GM19025 (cell line): Measurements from ENCODE around the gene TULP4.
"Not testable (repeated sequence)": the region's sequence is repeated elsewhere in the genome, so short reads cannot be mapped to it uniquely, and the experiment has no call there.

Source experiments
- ATAC-seq: cut with Tn5 transposase; IDR thresholded peaks from one replicate; pipeline ENCODE4 v1.9.1; 2021; ENCODE audit warnings: mild to moderate bottlenecking, low read depth, moderate library complexity; ENCODE audit not compliant: unreplicated experiment

TULP4 gene

DNA sequence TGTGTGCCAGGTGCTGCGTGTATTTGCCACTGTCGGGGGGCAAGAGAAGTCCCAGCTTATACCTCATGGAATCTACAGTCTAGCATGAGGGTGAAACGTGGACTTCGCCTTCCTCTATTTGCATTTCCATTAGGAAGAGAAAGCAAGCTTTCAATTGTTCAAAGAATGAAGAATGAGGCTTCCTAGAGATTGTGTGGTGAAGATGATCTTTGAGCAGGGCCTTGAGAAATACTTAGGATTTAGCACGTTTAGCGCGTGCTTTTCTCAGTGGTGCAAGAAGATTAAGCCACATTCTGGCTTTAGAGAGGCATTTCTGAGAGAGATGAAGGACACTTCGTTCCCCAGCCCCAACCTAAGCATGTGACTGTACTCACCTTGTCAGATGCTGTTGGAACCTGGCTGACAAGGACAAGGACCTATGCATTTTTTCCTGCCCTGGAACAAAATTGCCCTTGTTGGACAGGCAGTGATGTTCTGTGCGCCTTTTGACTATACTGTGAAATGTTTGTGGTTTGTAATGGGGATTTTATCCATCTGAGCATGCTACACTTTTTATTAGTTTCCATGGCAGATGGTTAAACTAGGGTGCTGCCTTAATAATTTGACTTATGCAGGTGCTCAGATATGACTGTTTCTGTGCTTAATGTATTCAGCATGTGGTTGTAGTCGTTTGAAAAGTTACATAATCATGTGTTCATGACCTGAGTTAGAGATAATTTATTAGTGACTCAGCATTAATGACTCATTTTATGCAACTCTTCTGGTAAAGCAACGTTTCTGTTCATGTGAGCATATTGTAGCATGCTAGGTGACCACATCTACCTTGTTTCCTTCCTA, 10.7 kb downstream of the TULP4 start:
- ATAC-seq = peak; percentile 71

DNA sequence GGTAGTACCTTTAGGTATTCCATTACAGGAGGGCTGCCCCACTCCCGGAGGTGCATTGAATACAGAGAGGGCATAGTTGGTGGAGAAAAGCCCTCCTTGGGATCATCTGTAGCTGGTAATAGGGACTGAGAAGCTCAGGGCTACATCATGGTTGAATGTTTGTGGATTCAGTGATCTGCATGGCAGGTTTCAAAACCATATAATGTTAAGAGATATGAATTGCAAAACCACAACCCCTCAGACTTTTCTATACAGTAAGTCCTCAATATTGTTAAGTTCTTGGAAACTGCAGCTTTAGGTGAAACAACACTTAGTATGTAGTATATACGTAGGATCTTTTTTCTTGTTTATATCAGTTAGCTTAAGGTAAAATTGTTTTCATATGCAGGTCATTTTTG, 11.3 kb downstream of the TULP4 start:
- ATAC-seq = no peak

DNA sequence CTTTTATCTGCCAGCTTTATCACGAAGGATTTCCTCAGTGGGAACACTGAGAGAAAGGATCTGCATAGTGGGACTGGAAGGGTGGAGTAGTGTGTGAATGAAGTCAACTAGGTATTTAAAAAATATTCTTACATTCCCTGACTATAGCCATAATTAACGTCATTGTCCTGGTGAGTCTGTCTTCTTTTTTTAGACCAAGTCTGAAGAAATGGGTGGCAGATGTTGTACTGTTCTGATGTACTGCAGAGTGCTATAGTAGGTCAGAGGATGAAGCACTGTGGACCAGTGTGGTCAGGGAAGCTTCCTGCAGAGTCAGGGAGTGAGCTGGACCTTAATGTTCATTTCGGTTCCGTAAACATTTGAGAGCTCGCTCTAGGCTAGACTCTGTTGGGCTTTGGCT, 11.9 kb downstream of the TULP4 start:
- no peak for ATAC-seq

DNA sequence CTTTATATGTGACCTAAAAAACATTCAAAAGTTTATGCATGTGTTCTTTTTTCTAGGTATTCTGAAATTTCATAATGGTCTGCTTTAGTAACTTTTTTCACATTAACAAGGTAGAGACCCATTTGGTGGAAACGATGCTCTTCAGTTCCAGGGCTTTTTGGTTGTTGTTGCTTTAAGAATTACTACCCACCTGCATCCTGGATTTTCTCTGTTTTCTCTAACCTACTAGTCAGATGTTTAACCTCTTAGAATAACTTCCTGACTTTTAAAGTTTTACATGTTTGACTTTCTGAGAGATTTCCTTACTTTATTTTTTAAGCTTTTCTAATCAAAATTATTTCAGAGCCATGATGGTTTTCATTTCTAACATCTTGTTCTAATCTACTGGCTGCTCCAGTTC, 14.9 kb downstream of the TULP4 start:
- ATAC-seq = no peak

DNA sequence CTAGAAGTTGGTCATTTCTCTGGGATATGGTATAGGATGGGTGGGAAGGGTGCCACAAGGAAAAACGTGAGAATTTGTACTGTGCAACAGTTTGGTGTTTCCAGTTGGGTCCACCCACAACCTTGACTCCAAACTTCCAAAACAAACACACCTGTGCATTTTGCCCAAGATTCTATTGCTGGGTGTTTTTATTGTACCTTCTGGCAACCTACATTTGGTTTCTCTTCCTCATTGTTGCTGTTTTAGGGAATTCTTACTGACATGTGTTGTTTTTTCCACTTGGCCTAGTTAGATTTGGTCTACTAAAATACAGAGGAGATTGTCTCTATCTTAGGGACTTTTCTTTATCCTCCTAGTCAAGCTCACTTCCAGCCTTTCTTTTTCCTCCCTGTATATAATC, 16.7 kb downstream of the TULP4 start:
- ATAC-seq = no peak

DNA sequence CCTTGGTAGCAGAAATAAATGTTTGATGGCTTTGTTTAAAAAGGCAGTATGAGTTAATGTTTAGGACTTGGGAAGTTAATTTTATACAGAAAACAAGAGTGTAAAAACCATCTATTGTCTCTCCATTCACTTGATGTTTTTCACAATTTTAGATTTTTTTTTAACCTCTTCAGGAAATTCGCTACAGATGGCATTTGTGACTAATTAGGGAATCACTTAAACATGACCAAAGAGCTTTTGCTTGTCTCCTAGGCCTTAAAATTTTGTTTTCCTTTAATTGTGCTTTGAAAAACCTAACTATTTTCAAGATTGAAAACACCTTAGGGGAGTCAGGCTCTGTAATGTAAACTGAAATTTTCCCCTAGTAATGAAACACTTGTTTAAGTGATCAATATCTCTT, 17.3 kb downstream of the TULP4 start:
- no peak for ATAC-seq

DNA sequence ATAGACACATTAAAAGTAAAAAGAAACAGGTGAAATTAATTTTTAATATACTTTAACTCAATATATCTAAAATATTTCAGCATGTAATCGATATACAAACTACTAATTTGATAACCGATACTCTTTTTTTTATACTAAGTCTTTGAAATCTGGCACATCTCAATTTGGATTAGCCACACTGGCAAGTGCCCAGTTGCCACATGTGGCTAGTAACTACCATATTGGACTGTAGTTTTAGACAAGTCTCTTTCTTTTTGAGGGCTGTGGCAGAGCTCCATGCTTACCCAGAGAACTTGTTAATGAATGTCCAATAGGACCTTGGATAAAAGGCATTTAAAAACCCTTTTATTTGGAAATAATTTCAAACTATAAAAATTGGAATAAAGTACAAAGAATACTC, 17.8 kb downstream of the TULP4 start:
- ATAC-seq = no peak

DNA sequence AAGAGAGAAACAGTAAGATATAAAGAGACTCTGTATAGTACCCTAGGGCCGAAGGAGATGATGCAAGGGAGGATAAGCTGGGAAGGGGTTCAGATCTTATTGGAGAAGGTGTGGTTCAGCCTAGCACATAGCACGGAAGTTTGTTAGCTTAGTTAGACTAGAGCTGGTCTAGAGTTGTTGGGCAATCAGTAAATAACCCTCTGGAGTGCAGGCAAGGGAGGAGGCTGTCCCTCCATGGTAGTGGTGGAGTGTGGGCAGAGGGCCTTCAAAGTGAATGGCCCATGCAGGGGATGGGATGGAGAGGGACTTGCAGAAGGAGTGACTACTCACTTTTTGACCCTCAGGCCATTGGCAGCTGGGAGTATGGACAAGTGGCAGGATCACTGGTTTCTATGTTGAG, 20.0 kb downstream of the TULP4 start:
- no peak for ATAC-seq

DNA sequence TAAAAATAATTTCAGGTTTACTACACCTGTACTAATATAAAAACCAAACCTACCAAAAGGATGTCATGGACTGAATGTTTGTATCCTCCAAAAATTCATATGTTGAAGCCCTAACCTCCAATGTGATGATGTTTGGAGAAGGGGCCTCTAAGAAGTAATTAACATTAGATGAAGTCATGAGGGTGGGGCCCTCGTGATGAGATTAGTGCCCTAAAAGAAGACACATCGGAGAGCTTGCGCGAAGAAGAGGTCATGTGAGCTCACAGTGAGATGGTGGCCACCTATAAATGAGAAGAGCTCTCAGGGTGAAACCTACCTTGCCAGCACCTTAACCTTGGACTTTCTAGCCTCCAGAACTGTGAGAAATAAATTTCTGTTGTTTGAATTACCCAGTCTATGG, 20.8 kb downstream of the TULP4 start:
- ATAC-seq = no peak

DNA sequence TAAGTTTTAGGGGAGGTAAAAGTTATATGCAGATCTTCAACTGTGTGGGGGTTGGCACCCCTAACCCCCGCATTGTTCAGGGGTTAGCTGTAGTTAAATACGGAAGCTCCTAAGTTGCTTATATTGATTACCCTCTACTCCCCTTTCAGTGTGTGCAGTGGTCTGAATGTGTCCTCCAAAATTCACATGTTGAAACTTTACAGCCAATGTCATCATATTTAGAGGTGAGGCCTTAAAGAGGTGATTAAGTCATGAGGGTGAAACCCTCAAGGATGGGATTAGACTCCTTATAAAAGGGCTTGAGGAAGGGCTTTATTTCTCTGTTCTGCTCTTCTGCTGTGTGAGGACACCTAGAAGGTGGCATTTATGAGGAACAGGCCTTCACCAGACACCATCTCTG, 22.3 kb downstream of the TULP4 start:
- ATAC-seq = no peak

DNA sequence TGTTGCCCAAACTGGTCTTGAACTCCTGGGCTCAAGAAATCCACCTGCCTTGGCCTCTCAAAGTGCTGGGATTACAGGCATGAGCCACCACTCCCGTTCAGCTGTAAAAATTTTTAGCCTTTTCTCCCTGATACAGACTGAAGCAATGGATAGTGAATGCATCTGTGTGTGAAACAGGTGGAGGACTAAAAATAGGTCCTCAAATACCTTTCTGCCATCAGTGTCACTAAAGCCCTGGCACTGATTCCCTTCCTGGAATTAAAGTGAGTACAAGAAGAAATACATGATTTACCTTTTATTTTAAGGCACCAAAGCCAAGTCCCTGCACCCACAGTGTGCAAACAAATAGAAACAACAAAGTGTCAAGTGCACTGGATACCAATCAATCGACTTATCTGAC, 25.1 kb downstream of the TULP4 start:
- ATAC-seq = no peak

DNA sequence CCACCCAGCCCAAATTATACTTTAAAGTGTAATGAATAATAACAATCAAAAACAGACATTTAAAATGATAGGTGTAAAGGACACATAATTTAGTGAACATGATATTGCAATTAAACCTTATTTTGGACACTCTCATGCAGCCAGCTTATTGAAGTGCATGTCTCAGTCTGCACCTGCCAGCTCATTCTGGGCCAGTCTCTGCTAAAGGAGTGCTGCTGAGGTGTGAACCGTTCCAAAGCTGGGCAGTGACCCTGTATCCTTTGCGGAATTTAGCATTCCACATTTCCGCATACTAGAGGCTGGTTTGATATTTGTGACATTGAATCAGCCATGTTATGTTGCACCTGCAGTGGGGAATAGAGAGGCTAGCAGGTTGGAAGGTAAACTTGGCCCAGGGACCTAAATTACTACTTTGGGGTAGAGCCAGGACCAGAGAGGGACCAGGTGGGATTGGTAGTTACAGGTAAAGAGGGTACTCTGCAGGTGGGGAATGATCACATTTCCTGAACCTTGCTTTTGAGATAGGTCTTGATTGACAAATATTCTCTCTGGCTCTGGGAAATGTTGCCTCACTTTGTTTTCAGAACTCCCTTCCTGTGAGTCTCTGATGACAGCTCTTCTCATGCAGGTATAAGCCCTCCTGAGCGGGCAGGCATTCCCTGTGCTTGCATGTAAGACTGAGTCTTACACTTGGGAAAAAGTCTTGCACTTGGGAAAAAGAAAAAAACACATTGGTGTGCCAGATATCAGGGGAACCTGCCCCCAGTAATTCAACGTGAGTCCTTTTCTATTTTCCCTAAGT, 26.2 kb downstream of the TULP4 start:
- no peak for ATAC-seq

DNA sequence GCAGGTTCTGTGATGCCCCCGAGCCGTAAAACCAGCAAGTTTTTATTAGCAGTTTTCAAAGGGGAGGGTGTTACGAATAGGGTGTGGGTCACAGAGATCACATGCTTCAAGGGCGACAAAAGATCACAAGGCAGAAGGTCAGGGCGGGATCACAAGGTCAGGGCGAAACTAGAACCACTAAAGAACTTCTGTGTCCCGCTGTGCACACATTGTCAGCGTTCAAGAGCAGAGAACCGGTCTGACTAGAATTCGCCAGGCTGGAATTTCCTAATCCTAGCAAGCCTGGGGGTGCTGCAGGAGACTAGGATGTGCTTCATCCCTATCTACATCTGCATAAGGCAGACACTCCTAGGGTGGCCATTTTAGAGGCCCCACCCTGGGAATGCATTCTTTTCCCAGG, 26.9 kb downstream of the TULP4 start:
- ATAC-seq = not testable (repeated sequence)

DNA sequence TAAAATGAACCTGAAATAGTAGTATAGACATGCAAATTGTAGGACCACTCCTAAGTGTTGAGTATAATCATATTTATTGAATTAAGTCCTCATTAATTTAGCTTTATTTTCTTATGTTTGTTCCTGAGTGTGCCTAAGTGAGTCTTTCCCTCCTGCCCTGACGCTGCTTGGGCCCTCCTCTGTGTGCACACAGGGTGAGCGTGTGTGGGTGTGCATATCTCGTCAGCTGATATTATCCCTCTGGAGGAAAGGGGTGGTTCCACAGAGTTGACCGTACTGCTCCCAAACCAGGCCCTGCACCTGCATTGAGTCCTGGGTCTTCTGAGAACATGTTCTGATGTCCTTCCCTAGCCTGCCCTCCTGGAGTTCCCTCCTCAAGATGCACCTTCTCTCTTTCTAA, 28.0 kb downstream of the TULP4 start:
- ATAC-seq = no peak

DNA sequence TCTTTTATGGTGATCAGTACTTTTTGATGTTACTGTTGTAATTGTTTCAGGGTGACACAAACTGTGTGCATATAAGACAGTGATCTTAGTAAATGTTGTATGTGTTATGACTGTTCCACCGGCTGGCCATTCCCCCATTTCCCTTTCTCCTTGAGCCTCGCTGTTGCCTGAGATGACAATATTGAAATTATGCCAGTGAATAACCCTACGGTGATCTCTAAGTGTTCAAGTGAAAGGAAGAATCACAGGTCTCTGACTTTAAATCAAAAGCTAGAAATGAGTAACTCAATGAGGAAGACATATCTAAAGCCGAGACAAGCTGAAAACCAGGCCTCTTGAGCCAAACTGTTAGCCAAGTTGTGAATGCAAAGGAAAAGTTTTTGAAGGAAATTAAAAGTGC, 32.3 kb downstream of the TULP4 start:
- peak; percentile 67 for ATAC-seq

DNA sequence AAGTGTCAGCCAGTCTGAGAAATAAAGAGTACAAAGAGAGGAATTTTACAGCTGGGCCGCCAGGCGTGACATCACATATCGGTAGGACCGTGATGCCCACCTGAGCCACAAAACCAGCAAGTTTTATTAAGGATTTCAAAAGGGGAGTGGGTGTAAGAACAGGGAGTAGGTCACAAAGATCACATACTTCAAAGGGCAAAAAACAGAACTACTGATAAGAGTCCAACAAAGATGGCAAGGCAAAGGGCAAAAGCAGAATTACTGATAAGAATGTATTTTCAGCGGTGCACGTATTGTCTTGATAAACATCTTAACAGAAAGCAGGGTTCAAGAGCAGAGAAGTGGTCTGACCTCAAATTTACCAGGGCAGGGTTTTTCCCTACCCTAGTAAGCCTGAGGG, 33.2 kb downstream of the TULP4 start:
- not testable (repeated sequence) for ATAC-seq

DNA sequence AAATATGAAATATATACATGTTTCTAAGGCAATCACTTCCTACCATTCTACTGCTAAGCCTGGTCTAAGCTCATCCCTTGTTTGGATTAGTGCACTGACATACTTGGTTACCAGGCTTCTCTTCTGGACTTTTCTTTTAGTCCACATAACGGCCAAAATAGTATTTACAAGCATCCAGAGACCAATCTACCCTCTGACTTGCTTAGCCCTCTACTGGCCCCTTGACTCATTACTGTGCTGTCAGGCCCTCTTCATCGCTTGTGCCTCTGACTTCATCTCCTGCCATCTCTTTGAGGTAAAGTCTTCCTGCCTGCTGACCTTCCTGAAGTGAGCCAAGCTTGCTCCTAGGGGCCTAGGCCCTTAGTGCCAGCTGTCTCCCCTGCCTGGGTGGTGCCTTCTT, 35.1 kb downstream of the TULP4 start:
- no peak for ATAC-seq

DNA sequence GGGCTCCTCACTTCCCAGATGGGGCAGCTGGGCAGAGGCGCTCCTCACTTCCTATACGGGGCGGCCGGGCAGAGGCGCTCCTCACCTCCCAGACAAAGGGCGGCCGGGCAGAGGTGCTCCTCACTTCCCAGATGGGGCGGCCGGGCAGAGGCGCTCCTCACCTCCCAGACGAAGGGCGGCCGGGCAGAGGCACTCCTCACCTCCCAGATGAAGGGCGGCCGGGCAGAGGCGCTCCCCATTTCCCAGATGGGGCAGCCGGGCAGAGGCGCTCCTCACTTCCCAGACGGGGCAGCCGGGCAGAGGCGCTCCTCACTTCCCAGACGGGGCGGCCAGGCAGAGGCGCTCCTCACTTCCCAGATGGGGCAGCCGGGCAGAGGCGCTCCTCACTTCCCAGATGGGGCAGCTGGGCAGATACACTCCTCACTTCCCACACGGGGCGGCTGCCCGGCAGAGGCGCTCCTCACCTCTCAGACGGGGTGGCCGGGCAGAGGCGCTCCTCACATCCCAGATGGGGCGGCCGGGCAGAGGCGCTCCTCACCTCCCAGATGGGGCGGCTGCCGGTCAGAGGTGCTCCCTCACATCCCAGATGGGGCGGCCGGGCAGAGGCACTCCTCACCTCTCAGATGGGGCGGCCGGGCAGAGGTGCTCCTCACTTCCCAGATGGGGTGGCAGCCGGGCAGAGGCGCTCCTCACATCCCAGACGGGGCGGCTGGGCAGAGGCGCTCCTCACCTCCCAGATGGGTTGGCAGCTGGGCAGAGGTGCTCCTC, 36.7 kb downstream of the TULP4 start:
- ATAC-seq = not testable (repeated sequence)

DNA sequence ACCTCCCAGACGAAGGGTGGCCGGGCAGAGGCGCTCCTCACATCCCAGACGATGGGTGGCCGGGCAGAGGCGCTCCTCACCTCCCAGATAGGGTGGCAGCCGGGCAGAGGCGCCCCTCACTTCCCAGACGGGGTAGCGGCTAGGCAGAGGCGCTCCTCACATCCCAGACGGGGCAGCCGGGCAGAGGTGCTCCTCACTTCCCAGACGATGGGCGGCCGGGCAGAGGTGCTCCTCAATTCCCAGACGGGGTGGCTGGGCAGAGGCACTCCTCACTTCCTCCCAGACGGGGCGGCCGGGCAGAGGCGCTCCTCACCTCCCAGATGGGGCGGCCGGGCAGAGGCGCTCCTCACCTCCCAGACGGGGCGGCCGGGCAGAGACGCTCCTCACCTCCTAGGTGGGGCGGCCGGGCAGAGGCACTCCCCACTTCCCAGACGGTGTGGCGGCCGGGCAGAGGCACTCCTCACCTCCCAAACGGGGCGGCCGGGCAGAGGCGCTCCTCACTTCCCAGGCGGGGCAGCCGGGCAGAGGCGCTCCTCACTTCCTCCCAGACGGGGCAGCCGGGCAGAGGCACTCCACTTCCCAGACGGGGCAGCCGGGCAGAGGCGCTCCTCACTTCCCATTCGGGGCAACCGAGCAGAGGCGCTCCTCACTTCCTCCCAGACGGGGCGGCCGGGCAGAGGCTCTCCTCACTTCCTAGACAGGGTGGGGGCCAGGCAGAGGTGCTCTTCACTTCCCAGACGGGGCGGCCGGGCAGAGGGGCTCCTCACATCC, 37.4 kb downstream of the TULP4 start:
- not testable (repeated sequence) for ATAC-seq

DNA sequence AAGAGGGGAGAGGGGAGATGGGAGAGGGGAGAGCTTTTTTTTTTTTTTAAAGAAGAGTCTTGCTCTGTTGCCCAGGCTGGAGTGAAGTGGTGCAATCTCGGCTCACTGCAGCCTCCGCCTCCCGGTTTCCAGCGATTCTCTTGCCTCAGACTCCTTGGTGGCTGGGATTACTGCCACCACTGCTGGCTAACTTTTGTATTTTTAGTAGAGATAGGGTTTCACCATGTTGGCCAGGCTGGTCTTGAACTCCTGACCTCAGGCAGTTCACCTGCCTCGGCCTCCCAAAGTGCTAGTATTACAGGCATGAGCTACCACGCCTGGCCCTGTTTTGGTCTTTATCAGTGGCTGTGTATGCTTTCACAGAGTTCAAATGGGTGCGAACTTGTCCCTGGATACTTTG, 38.5 kb downstream of the TULP4 start:
- not testable (repeated sequence) for ATAC-seq
